Measurements from ENCODE around the gene CNKSR2. TPM values are rescaled to one million over a fixed set of nuclear protein-coding genes. Genes with fewer than 3 reads are reported as not detected.

CNKSR2 gene
- total RNA-seq, 4 donors from 2014 or later, result 1.2 to 5.0 (median 2.7) TPM; not detected in 1

DNA sequence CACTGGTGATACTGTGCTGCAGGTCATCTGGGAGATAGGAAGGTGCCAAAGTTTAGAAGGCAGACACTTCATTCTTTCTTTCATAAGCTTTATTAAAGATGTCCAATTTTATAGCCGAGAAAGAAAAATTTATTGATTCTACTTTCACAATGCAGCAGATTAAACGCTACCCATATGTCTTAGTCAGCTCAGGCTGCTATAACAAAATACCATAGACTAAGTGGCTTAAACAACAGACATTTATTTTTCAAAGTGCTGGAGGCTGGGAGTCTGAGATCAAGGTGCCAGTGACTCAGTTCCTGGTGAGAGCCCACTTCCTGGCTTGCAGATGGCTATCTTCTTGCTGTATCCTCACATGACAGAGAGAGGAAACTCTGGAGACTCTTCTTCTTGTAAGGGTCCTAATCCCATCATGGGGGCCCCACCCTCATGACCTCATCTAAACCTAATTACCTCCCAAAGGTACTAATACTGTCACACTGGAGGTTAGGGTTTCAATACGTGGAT lies 317.3 kb downstream of the CNKSR2 start:
- Histone ChIP-seq H3K36me3 (no peaks in the 10 kb centered on the region), H3K4me3 (no peak overlapping the region), H3K27ac (no peak overlapping the region), H3K4me1 (no peaks in the 10 kb centered on the region), H3K27me3 (no peaks in the 10 kb centered on the region), H3K9me3 (no peaks in the 10 kb centered on the region)
- DNase-seq, result no peak
- TF ChIP-seq POLR2A (IDR thresholded peaks at IDR 0.05), result no peak
- TF ChIP-seq CTCF (IDR thresholded peaks at IDR 0.05), result no peak

DNA sequence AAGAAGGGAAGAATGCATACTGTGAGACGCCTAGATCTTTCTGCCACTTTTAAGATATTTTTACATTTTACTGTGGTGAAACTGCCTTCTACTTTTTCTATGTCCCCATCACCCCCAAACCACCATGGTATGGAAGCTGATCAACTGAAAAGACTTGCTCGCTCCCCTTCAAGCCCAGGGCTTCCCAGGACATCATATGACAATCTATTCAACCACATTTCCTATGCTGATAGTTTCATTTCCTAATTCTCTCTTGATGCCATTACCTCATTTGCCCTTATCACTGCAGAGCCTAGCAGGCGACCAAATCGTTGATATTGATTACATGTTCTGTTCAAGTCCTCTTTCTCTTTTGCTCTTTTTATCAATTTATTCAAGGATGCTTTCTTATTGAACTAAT lies 324.1 kb downstream of the CNKSR2 start:
- H3K27ac ChIP-seq, result no peak overlapping the region
- no peaks in the 10 kb centered on the region for H3K9me3 ChIP-seq
- no peaks in the 10 kb centered on the region for H3K27me3 ChIP-seq
- DNase-seq, result no peak
- no peak for TF ChIP-seq POLR2A (IDR thresholded peaks at IDR 0.05)
- no peak for TF ChIP-seq CTCF (IDR thresholded peaks at IDR 0.05)
- no peaks in the 10 kb centered on the region for H3K4me1 ChIP-seq
- H3K4me3 ChIP-seq, result no peak overlapping the region
- no peaks in the 10 kb centered on the region for H3K36me3 ChIP-seq

DNA sequence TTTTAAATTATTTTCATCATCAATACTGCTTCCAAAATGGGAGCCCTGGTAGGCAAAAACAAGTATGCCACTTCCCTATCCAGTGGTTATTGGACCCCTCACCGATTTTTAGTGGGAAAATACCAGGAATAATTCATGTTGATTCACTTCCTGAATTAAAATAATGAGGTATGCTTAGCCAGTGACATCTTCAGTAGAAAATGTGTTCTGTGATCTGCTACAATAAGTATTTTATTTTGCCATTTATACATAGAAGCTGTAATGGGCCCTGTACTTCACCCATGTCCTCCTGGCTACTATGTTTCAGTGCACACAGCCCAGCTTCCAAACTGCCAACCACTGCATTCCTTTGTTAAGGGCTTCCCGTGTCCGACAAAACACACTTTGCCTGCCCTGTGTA lies 324.9 kb downstream of the CNKSR2 start:
- Histone ChIP-seq H3K27me3 (no peaks in the 10 kb centered on the region), H3K9me3 (no peaks in the 10 kb centered on the region), H3K4me1 (no peaks in the 10 kb centered on the region), H3K4me3 (no peak overlapping the region), H3K36me3 (no peaks in the 10 kb centered on the region), H3K27ac (no peak overlapping the region)
- DNase-seq, result no peak
- TF ChIP-seq CTCF (IDR thresholded peaks at IDR 0.05) (no peak), POLR2A (IDR thresholded peaks at IDR 0.05) (no peak)

- no peak overlapping the region for H3K4me3 ChIP-seq
- no peak for TF ChIP-seq POLR2A (IDR thresholded peaks at IDR 0.05)
- no peak for TF ChIP-seq CTCF (IDR thresholded peaks at IDR 0.05)
- no peak for DNase-seq
These were observed 326.1 kb downstream of the CNKSR2 start for GRCh38 chrX:21700275-21700674.

DNA sequence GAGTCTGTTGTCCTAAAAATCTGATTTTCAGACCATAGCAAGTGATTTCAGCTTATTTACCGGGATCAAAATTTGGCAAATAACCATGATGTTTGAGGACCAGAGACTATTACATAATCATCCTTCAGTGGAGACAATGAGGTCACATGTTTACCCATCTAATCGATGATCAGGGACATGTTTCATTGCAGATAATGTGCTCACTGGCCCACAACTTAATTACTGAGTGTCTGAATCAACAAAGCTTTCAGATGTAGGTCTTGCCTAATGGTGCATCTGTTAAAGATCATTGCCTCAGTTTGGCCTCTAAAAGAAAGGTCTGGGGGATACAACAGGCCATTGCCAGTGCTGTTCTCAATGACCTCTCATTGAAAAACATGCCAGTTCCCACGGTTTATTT lies 326.7 kb downstream of the CNKSR2 start:
- no peaks in the 10 kb centered on the region for H3K9me3 ChIP-seq
- H3K27me3 ChIP-seq, result no peaks in the 10 kb centered on the region
- TF ChIP-seq POLR2A (IDR thresholded peaks at IDR 0.05) (no peak), CTCF (IDR thresholded peaks at IDR 0.05) (no peak)
- H3K4me1 ChIP-seq, result no peaks in the 10 kb centered on the region
- H3K36me3 ChIP-seq, result no peaks in the 10 kb centered on the region
- DNase-seq, result no peak
- no peak overlapping the region for H3K27ac ChIP-seq
- H3K4me3 ChIP-seq, result no peak overlapping the region

More at GRCh38 chrX:21700275-21700674, 326.1 kb downstream of the CNKSR2 start:
- no peaks in the 10 kb centered on the region for H3K27me3 ChIP-seq
- no peak overlapping the region for H3K27ac ChIP-seq
- H3K9me3 ChIP-seq, result no peaks in the 10 kb centered on the region
- no peaks in the 10 kb centered on the region for H3K4me1 ChIP-seq
- no peaks in the 10 kb centered on the region for H3K36me3 ChIP-seq

- Histone ChIP-seq H3K4me3 (no peak overlapping the region), H3K27me3 (no peaks in the 10 kb centered on the region), H3K4me1 (no peaks in the 10 kb centered on the region), H3K36me3 (no peaks in the 10 kb centered on the region), H3K9me3 (no peaks in the 10 kb centered on the region), H3K27ac (no peak overlapping the region)
- DNase-seq, result no peak
- TF ChIP-seq CTCF (IDR thresholded peaks at IDR 0.05) (no peak), POLR2A (IDR thresholded peaks at IDR 0.05) (no peak)
These were observed 328.5 kb downstream of the CNKSR2 start for GRCh38 chrX:21702725-21703124.

All from Peyer's patch (tissue), 4 donors.